ENCODE measurements around the gene DIABLO.

Gene DIABLO

DNA sequence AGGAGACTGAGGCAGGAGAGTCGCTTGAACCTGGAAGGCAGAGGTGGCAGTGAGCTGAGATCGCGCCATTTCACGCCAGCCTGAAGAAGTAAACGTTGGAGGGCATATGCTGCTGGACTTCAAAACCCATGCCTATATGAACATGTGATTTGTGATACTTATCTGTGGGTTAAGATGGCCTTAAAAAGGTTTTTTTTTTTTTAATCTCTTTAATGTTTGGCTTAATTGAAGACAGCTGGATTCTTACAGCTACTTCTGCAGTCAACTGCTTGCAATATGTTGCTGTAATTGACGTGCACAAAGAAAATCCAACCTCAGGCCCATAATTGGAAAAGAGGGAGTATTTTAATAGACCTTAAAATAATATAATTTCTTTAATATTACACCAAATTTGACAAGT lies 23.8 kb downstream of the DIABLO start:
- H3K4me3 ChIP-seq (ENCODE audit: low read depth, low read length), result no peak overlapping the region
- TF ChIP-seq, protein P1, sequence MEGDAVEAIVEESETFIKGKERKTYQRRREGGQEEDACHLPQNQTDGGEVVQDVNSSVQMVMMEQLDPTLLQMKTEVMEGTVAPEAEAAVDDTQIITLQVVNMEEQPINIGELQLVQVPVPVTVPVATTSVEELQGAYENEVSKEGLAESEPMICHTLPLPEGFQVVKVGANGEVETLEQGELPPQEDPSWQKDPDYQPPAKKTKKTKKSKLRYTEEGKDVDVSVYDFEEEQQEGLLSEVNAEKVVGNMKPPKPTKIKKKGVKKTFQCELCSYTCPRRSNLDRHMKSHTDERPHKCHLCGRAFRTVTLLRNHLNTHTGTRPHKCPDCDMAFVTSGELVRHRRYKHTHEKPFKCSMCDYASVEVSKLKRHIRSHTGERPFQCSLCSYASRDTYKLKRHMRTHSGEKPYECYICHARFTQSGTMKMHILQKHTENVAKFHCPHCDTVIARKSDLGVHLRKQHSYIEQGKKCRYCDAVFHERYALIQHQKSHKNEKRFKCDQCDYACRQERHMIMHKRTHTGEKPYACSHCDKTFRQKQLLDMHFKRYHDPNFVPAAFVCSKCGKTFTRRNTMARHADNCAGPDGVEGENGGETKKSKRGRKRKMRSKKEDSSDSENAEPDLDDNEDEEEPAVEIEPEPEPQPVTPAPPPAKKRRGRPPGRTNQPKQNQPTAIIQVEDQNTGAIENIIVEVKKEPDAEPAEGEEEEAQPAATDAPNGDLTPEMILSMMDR (IDR thresholded peaks at IDR 0.05; ENCODE audit: low read depth, low read length), result no peak

DNA sequence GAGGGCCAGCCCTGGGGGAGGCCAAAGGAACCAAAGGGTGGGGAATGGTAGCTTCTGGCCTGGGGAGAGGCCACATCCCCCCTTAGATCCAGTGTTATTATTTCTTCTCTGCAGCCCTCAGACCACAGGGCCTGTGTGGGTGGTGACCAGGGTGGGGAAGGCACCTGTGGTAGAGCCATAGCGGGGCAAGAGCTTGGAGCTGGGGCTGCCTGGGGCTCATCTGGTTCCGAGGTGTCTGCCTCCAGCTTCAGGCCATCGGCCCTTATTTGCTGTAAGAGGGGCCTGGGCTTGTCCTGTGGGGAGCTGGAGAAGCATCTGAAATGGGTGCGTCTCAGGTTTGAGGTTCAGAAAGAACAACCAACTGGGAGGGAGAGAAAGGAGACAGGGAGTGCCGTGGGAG lies 24.5 kb downstream of the DIABLO start:
- H3K4me3 ChIP-seq (ENCODE audit: low read depth, low read length), result no peak overlapping the region
- TF ChIP-seq, protein P1 (IDR thresholded peaks at IDR 0.05; ENCODE audit: low read depth, low read length), result no peak

DNA sequence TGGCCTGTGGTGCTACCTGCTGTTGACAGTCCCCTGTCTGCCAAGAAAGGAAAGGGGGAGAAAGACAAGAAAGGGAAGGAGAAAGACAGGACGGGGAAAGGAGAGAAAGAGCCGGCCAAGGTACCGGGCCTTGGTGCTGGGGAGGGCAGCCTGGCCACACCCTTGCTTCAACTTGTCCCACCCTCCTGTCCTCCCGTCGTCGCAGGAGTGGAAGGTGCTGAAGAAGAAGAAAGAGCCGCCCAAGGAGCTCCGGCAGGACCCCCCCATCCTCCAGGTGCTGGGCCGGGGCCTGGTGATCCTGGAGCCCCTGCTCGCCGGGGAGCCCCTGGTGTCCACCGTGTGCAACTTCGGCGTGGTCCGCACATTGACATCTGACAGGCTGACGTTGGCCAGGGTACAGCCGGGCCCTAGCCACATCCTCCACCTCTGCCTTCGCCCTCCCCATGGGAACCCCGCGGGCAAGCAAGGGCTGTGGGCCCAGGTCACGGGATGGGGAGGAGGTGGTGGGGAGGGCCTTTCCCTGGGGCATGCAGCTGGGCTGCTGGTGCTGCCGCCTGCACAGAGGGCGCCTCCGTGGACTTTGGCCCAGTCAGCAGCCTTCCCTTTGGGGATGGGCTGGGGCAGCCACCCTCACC lies 25.2 kb downstream of the DIABLO start:
- no peak overlapping the region for H3K4me3 ChIP-seq (ENCODE audit: low read depth, low read length)
- TF ChIP-seq, protein P1 (IDR thresholded peaks at IDR 0.05; ENCODE audit: low read depth, low read length), result no peak

DNA sequence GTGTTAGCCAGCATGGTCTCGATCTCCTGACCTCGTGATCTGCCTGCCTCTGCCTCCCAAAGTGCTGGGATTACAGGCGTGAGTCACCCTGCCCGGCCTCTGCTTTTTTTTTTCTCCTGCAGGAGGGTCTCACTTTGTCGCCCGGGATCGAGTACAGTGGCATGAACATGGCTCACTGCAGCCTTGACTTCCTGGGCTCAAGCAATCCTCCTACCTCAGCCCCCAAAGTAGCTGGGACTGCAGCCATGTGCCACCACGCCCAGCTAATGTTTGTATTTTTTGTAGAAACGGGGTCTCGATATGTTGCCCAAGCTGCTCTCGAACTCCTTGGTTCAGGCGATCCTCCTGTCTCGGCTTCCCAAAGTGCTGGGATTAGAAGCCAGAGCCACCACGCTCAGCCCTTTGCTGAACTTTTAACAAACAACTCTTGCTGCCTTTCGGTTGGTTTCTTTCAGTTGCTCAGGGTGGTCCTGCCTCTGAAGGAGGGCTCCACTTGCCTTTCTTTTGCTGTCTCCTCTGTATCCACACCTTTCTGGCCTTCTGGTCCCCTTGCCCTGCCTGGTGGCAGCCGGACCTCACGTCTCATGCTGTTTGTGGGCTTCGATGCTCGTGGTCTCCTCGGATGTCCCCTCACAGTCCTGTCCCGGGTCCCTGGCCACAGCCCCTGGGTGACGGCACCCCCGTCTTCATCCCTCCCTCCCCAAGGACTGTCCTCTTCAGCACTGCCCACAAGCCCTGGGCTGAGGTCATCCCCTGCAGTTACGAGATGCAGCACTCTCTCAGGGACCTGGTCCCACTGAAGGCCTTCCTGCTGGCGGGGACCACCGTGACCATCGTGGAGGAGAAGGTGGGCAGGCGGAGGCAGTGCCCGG lies 26.1 kb downstream of the DIABLO start:
- TF ChIP-seq, protein P1 (IDR thresholded peaks at IDR 0.05; ENCODE audit: low read depth, low read length), result no peak
- H3K4me3 ChIP-seq (ENCODE audit: low read depth, low read length), result no peak overlapping the region

DNA sequence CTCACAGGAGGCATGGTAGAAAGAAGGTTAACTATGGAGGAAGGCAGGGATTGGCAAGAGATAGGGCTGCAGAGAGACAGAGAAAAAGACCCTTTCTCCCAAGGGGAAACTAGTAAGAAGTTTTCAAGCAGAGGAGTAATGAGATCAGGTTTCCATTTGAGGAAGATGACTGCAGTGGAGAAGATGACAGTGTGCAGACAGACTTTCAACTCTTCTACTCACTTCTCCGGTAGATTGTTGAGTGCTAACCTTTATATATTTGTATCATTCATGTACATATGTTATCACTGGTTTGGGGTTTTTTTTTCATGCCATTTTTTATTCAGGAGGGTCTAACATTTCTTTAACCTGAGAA lies 28.3 kb downstream of the DIABLO start:
- no peak overlapping the region for H3K4me3 ChIP-seq (ENCODE audit: low read depth, low read length)

DNA sequence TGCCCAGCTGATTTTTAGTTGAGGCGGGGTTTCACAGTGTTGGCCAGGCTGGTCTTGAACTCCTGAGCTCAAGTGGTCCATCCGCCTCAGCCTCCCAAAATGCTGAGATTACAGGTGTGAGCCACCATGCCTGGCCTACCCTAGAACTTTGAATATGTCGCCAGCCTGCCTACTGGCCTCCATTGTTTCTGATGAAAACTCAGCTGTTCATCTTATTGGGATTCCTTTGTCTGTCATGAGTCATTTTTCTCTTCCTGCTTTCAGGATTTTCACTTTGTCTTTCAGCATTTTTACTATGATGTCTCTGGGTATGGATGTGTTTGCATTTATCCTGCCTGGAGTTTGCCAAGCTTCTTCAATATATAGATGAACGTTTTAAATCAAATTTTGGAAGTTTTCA lies 30.4 kb downstream of the DIABLO start:
- no peak overlapping the region for H3K4me3 ChIP-seq (ENCODE audit: low read depth, low read length)
- TF ChIP-seq, protein P1 (IDR thresholded peaks at IDR 0.05; ENCODE audit: low read depth, low read length), result no peak

More for the DNA sequence above, 28.3 kb downstream of the DIABLO start:
- TF ChIP-seq, protein P1 (IDR thresholded peaks at IDR 0.05; ENCODE audit: low read depth, low read length), result no peak

DNA sequence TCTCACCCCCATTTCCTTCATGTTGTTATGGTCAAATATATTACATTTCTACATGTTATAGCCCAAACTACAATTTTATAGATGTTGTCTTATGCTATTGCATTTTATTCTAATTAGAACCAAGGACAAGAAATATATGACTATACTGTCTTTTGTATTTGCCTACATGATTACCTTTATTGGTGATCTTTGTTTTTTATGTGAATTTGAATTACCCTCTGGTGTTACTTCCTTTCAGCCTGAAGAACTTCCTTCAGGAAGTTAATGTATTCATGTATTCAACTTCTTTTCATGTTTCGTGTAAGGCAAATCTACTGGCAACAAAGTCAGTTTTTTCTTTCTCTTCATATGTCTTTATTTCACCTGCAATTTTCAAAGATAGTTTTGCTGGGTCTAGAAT lies 31.0 kb downstream of the DIABLO start:
- TF ChIP-seq, protein P1 (IDR thresholded peaks at IDR 0.05; ENCODE audit: low read depth, low read length), result no peak
- no peak overlapping the region for H3K4me3 ChIP-seq (ENCODE audit: low read depth, low read length)
